Lung (tissue), 12 donors: ENCODE measurements around the gene LDLRAD4. TPM values are rescaled to one million over a fixed set of nuclear protein-coding genes. Genes with fewer than 3 reads are reported as not detected.

Experiments
- ATAC-seq: fragments of 200-7000 bp; cut with Tn5 transposase; one replicate; pipeline ENCODE4 v1.9.1; 2020; ENCODE audit warnings: moderate number of reproducible peaks; ENCODE audit not compliant: insufficient read depth, low FRiP score
- DNase-seq, 3 donors: peaks; one replicate each; pipeline ENCODE4 v3.0.0-alpha.2; 2013 to 2017
- H3K27ac ChIP-seq, 2 donors: one replicate each; pipeline ENCODE4 v1.5.1; 2013; ENCODE audit warnings: mild to moderate bottlenecking in 2 of 2, moderate library complexity in 2 of 2, control low read depth in 1 of 2, inconsistent platforms in 1 of 2, low read depth in 1 of 2, low read length in 1 of 2
- H3K27me3 ChIP-seq, 3 donors: one replicate each; pipeline ENCODE4 v1.5.1; 2013; ENCODE audit warnings: low read length in 2 of 3; ENCODE audit not compliant: control insufficient read depth in 3 of 3, insufficient read depth in 3 of 3
- H3K36me3 ChIP-seq, 4 donors: one replicate each; pipeline ENCODE4 v1.5.1; 2013; ENCODE audit warnings: low read length in 4 of 4, mild to moderate bottlenecking in 1 of 4, moderate library complexity in 1 of 4; ENCODE audit not compliant: control insufficient read depth in 4 of 4, insufficient read depth in 4 of 4
- H3K4me1 ChIP-seq, 5 donors: one replicate each; pipeline ENCODE4 v1.5.1; 2013; ENCODE audit warnings: low read length in 5 of 5, mild to moderate bottlenecking in 2 of 5, moderate library complexity in 1 of 5; ENCODE audit not compliant: control insufficient read depth in 5 of 5, insufficient read depth in 5 of 5
- H3K4me3 ChIP-seq: one replicate; pipeline ENCODE4 v1.5.1; 2013; ENCODE audit warnings: mild to moderate bottlenecking, control low read depth, moderate library complexity
- H3K9ac ChIP-seq, 2 donors: one replicate each; pipeline ENCODE4 v1.5.1; 2013; ENCODE audit warnings: low read length in 2 of 2, control low read depth in 1 of 2; ENCODE audit not compliant: insufficient read depth in 1 of 2
- H3K9me3 ChIP-seq, 4 donors: one replicate each; pipeline ENCODE4 v1.5.1; 2013; ENCODE audit warnings: low read length in 3 of 4, mild to moderate bottlenecking in 1 of 4, moderate library complexity in 1 of 4; ENCODE audit not compliant: control insufficient read depth in 4 of 4, insufficient read depth in 3 of 4
- WGBS, 2 donors: extraction: QIAGEN DNeasy Blood & Tissue Kit; methylation state at CpG; one replicate each; pipeline ENCODE4 v1.1.7; 2013; 5-methylcytosine and 5-hydroxymethylcytosine counted together
- polyA plus RNA-seq, 2 donors: library from polyadenylated mRNA; stranded (reverse); fragments of 200-250 nt; gene quantifications; one replicate each; pipeline ENCODE4 v1.2.1, GENCODE V29; 2013
- total RNA-seq, 2 donors: library from RNA; depleted of rRNA in 1 of 2; stranded (reverse); fragments of >200 nt in 1 of 2; gene quantifications; one replicate each; pipeline ENCODE4 v1.2.1, GENCODE V29; 2014 to 2021
- TF ChIP-seq, protein P1 (sequence below): IDR thresholded peaks from 2 replicates; pipeline ENCODE4 v1.5.1; 2012; ENCODE audit warnings: mild to moderate bottlenecking; ENCODE audit errors: control extremely low read depth, extremely low read depth
- donor health status: control.
- donor health status: control.
- donor health status: Bipolar disorder and iron deficiency.
- donor health status: healthy.
- donor health status: DM: yes; HTN: yes; CAD: no.

LDLRAD4 gene
- total and polyA plus RNA-seq, 4 donors, result 3.2 to 62.4 (median 19.9) TPM

GRCh38 chr18:13500227-13500865 lies 281.8 kb downstream of the LDLRAD4 start:
- peaks cover 3 to 26% (median 10%) of the 10 kb centered on the region in 5 donors for H3K4me1 ChIP-seq
- WGBS, 2 donors, result 50 to 58% methylated on average over 23 of the region's 23 CpGs
- TF ChIP-seq, protein P1, sequence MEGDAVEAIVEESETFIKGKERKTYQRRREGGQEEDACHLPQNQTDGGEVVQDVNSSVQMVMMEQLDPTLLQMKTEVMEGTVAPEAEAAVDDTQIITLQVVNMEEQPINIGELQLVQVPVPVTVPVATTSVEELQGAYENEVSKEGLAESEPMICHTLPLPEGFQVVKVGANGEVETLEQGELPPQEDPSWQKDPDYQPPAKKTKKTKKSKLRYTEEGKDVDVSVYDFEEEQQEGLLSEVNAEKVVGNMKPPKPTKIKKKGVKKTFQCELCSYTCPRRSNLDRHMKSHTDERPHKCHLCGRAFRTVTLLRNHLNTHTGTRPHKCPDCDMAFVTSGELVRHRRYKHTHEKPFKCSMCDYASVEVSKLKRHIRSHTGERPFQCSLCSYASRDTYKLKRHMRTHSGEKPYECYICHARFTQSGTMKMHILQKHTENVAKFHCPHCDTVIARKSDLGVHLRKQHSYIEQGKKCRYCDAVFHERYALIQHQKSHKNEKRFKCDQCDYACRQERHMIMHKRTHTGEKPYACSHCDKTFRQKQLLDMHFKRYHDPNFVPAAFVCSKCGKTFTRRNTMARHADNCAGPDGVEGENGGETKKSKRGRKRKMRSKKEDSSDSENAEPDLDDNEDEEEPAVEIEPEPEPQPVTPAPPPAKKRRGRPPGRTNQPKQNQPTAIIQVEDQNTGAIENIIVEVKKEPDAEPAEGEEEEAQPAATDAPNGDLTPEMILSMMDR, result no peak
- peaks cover 0 to 8% (median 1%) of the 10 kb centered on the region in 4 donors for H3K9me3 ChIP-seq
- H3K36me3 ChIP-seq, result peaks cover 0 to 19% (median 6%) of the 10 kb centered on the region in 4 donors
- H3K9ac ChIP-seq, result peak overlapping the region; percentile 42 to 44
- ATAC-seq (peak; percentile 16), DNase-seq (peak; percentile 80 to 92 (median 91))
- H3K27me3 ChIP-seq, result no peaks in the 10 kb centered on the region
- H3K4me3 ChIP-seq, result no peak overlapping the region
- peak overlapping the region; percentile 46 to 61 for H3K27ac ChIP-seq

DNA sequence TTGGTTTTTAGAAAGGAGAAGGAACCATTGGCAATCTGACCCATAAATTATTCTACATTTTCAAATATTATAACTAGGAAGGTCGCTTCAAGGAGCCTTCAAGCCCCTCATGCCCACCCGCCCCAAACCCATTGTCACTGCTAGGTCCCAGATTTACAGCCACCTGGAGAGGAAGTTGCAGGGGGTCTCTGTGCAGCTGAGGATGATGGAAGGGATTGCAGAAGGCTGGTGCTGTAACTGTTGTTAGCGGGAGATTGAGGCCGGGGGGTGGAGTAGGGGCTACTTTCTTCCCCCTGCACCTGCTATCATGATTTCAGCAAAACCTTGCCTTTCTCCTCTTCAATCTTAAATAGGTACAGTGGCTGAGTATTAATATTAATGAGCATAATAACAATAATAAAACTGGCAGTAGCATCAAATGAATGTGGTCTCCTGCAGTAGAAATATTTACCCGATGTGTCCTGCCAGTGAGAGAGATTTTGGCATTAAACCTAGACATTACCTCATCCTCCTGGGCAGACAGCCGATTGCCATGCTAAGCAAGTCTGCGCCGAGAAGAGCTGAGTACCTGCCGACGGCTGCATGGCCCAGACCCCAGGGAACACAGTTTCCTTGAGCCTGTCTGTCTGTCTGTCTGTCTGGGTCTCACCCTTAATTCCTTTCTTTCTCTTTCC lies 282.4 kb downstream of the LDLRAD4 start:
- Histone ChIP-seq H3K4me1 (peaks cover 3 to 26% (median 10%) of the 10 kb centered on the region in 5 donors), H3K27me3 (no peaks in the 10 kb centered on the region), H3K4me3 (no peak overlapping the region), H3K36me3 (peaks cover 0 to 19% (median 6%) of the 10 kb centered on the region in 4 donors), H3K9me3 (peaks cover 0 to 8% (median 1%) of the 10 kb centered on the region in 4 donors), H3K27ac (no peak overlapping the region), H3K9ac (no peak overlapping the region)
- TF ChIP-seq, protein P1, result no peak
- ATAC-seq (peak; percentile 32), DNase-seq (peak; percentile 61 to 83 (median 72))
- 38 to 59% methylated on average over 10 of the region's 10 CpGs for WGBS, 2 donors

DNA sequence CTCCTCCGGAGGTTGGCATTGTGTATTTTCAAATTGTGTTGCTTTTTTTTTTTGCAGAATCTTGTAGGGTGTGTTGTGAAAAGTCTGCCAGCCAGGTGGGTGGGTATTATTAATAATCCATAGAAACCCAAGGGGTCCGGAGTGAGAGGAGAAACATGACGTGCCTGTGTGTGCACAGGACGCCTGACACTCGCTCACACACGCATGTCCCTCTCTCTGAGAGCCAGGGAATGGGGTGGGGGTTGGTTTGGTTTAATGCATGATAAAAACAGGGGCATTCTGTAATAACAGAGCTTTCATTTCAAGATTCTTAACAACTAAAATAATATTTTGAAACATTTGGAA lies 283.0 kb downstream of the LDLRAD4 start:
- H3K27me3 ChIP-seq, result no peaks in the 10 kb centered on the region
- peaks cover 0 to 19% (median 6%) of the 10 kb centered on the region in 4 donors for H3K36me3 ChIP-seq
- no peak for ATAC-seq
- H3K4me1 ChIP-seq, result peaks cover 3 to 26% (median 10%) of the 10 kb centered on the region in 5 donors
- H3K4me3 ChIP-seq, result no peak overlapping the region
- TF ChIP-seq, protein P1, result no peak
- no peak overlapping the region for H3K9ac ChIP-seq
- no peak for DNase-seq
- no peak overlapping the region for H3K27ac ChIP-seq
- peaks cover 0 to 8% (median 1%) of the 10 kb centered on the region in 4 donors for H3K9me3 ChIP-seq
- 47 to 61% methylated on average over 6 of the region's 6 CpGs for WGBS, 2 donors
